Parathyroid adenoma (tissue), 2 donors: ENCODE data around the gene CTNND2.
A peak's percentile ranks its signal among the peaks of the same experiment; 100 is the strongest.

ENCODE experiments used
- H2AFZ ChIP-seq: fragments of 300-600 bp; sonication (generic); one replicate; pipeline ENCODE4 v1.7.0; 2017; ENCODE audit warnings: antibody characterized with exemption, mild to moderate bottlenecking
- H3K27ac ChIP-seq: fragments of 300-600 bp; sonication (generic); one replicate; pipeline ENCODE4 v1.7.0; 2017
- H3K27me3 ChIP-seq: fragments of 300-600 bp; sonication (generic); one replicate; pipeline ENCODE4 v1.7.0; 2017; ENCODE audit warnings: low read length; ENCODE audit not compliant: control insufficient read depth, insufficient read depth
- H3K36me3 ChIP-seq: fragments of 300-600 bp; sonication (generic); one replicate; pipeline ENCODE4 v1.7.0; 2017; ENCODE audit warnings: low read length; ENCODE audit not compliant: control insufficient read depth, insufficient read depth
- H3K4me1 ChIP-seq: fragments of 300-600 bp; sonication (generic); one replicate; pipeline ENCODE4 v1.7.0; 2017; ENCODE audit warnings: control low read depth
- H3K4me2 ChIP-seq: fragments of 300-600 bp; sonication (generic); one replicate; pipeline ENCODE4 v1.7.0; 2017; ENCODE audit warnings: low read length
- H3K4me3 ChIP-seq: fragments of 300-600 bp; sonication (generic); one replicate; pipeline ENCODE4 v1.7.0; 2017; ENCODE audit warnings: low read depth, low read length
- H3K79me2 ChIP-seq: fragments of 300-600 bp; sonication (generic); one replicate; pipeline ENCODE4 v1.7.0; 2017; ENCODE audit warnings: control low read depth
- H3K9ac ChIP-seq: fragments of 300-600 bp; sonication (generic); one replicate; pipeline ENCODE4 v1.7.0; 2017; ENCODE audit warnings: mild to moderate bottlenecking
- H3K9me3 ChIP-seq: fragments of 300-600 bp; sonication (generic); one replicate; pipeline ENCODE4 v1.7.0; 2017; ENCODE audit warnings: low read length; ENCODE audit not compliant: control insufficient read depth
- CTCF ChIP-seq: fragments of 300-600 bp; sonication (generic); IDR thresholded peaks from one replicate; pipeline ENCODE4 v1.7.0; 2017; ENCODE audit warnings: antibody characterized with exemption, mild to moderate bottlenecking
- donor health status: primary hyperparathyroidism.

CTNND2 gene, protein sequence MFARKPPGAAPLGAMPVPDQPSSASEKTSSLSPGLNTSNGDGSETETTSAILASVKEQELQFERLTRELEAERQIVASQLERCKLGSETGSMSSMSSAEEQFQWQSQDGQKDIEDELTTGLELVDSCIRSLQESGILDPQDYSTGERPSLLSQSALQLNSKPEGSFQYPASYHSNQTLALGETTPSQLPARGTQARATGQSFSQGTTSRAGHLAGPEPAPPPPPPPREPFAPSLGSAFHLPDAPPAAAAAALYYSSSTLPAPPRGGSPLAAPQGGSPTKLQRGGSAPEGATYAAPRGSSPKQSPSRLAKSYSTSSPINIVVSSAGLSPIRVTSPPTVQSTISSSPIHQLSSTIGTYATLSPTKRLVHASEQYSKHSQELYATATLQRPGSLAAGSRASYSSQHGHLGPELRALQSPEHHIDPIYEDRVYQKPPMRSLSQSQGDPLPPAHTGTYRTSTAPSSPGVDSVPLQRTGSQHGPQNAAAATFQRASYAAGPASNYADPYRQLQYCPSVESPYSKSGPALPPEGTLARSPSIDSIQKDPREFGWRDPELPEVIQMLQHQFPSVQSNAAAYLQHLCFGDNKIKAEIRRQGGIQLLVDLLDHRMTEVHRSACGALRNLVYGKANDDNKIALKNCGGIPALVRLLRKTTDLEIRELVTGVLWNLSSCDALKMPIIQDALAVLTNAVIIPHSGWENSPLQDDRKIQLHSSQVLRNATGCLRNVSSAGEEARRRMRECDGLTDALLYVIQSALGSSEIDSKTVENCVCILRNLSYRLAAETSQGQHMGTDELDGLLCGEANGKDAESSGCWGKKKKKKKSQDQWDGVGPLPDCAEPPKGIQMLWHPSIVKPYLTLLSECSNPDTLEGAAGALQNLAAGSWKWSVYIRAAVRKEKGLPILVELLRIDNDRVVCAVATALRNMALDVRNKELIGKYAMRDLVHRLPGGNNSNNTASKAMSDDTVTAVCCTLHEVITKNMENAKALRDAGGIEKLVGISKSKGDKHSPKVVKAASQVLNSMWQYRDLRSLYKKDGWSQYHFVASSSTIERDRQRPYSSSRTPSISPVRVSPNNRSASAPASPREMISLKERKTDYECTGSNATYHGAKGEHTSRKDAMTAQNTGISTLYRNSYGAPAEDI (N-terminal part only)

GRCh38 chr5:11904265-11904906 is at the start of gene CTNND2:
Gene CTNND2 (minus strand): TSS chr5:11904446. CDS start chr5:11903853, 593 bp downstream.
- TF ChIP-seq CTCF: no peak
- H2AFZ ChIP-seq: no peak within 1 kb of the TSS
- H3K4me3 ChIP-seq: peak within 1 kb of the TSS; percentile 23
- no peak within 1 kb of the TSS for H3K27ac ChIP-seq
- no peaks in the 10 kb centered on the region for H3K36me3 ChIP-seq
- no peaks in the 10 kb centered on the region for H3K9me3 ChIP-seq
- no peaks in the 10 kb centered on the region for H3K79me2 ChIP-seq
- peak within 1 kb of the TSS; percentile 55 for H3K4me2 ChIP-seq
- H3K27me3 ChIP-seq: no peaks in the 10 kb centered on the region
- H3K4me1 ChIP-seq: no peaks in the 10 kb centered on the region
- H3K9ac ChIP-seq: no peak within 1 kb of the TSS

DNA sequence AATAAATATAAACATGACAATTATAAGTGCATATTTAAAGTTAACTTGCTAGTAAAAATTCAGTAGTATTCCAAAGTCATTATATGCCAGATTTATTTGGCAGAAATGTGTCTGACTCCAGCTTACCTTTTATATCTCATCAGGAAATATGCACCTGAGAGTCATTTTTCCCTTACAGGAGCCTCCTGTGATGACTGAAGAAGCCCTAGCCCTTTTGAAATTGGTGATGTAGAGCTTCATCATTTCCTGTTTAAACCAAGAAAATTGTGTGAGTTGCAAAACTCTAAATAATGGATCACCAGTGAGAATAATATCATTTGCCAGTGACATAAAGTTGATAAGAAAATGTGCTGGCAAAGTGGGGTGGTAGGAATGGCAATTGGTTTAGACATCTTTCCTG is 42.1 kb upstream of the CTNND2 start:
- Histone ChIP-seq H2AFZ (no peak overlapping the region), H3K36me3 (no peaks in the 10 kb centered on the region), H3K27me3 (no peaks in the 10 kb centered on the region), H3K4me2 (no peak overlapping the region), H3K4me1 (no peaks in the 10 kb centered on the region), H3K4me3 (no peak overlapping the region), H3K9ac (no peak overlapping the region), H3K27ac (no peak overlapping the region), H3K9me3 (no peaks in the 10 kb centered on the region), H3K79me2 (no peaks in the 10 kb centered on the region)
- no peak for TF ChIP-seq CTCF

- Histone ChIP-seq H3K27ac (no peak overlapping the region), H3K27me3 (no peaks in the 10 kb centered on the region), H3K9me3 (no peaks in the 10 kb centered on the region), H3K9ac (no peak overlapping the region), H3K36me3 (no peaks in the 10 kb centered on the region), H3K4me2 (no peak overlapping the region), H3K4me1 (no peaks in the 10 kb centered on the region), H3K4me3 (no peak overlapping the region), H3K79me2 (no peaks in the 10 kb centered on the region), H2AFZ (no peak overlapping the region)
- no peak for TF ChIP-seq CTCF
Measured at GRCh38 chr5:11941566-11941965, 37.3 kb upstream of the CTNND2 start.

- Histone ChIP-seq H3K79me2 (no peaks in the 10 kb centered on the region), H2AFZ (no peak overlapping the region), H3K27me3 (no peaks in the 10 kb centered on the region), H3K9ac (no peak overlapping the region), H3K4me3 (no peak overlapping the region), H3K4me2 (no peak overlapping the region), H3K9me3 (no peaks in the 10 kb centered on the region), H3K27ac (no peak overlapping the region), H3K36me3 (no peaks in the 10 kb centered on the region), H3K4me1 (no peaks in the 10 kb centered on the region)
- TF ChIP-seq CTCF: no peak
Measured at GRCh38 chr5:11931638-11932037, 27.4 kb upstream of the CTNND2 start.
